CD4-positive, alpha-beta T cell treated with Interleukin-6 at 100 ng/mL for 8 hours (primary cell): ENCODE data around the gene PTRH1.

Source experiments
- DNase-seq: peaks from one replicate; pipeline ENCODE4 v3.0.0-alpha.2; 2020; ENCODE audit warnings: mixed read lengths, low spot score

The PTRH1 gene

DNA sequence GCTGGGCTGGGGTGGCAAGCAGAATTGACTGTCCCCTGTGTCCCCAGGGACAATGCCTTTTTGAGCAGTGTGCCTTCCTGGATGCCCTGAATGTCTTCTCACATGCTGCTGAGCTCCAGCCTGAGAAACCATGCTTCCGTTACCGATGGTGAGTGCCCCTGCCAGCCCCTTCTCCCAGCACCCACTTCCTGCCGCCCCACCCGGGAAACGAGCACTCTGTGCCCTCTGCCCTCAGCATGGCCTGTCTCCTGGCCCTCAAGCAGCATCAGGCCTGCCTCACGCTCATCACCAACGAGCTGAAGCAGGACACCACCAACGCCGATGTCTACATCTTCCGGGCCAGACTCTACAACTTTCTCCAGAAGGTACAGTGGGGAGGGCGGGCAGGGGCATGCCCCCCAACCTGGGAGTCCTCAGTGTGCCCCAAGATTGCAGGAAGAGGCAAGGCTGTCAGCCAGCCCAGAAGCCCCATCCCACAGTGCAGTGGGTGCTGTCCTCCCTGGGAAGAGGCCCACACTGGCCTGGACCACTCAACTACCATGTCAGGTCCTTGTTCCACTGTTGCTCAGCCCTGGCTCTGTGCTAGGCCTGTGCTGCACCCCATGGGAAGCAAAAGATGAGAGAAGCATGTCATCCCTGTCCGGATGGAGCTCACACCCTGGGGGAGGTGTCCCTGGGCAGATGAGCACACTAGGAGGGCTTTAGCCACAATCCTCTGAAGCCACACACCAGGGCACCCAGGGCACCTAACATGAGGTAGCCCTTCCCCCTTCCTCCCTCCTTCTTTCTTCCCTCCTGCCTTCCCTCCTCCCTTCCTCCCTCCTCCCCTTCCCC lies 4.8 kb upstream of the PTRH1 start:
- DNase-seq = peak; percentile 46

DNA sequence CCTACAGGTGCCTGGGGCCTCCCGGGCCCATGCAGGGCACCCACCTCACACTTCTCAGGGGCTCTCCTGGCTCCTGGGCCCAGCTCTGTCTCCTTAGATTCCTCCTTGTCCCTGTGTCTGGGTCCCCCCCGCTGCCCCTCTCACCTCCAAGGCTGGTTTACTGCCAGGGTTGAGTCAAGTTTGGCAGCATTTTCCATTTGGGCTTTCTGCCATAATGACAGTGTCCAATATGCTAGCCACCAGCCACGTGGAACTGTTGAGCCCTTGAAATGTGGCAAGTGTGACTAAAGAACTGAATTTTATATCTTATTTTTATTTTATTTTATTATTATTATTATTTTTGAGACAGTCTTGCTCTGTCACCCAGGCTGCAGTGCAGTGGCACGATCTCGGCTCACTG lies 2.3 kb upstream of the PTRH1 start:
- no peak for DNase-seq

DNA sequence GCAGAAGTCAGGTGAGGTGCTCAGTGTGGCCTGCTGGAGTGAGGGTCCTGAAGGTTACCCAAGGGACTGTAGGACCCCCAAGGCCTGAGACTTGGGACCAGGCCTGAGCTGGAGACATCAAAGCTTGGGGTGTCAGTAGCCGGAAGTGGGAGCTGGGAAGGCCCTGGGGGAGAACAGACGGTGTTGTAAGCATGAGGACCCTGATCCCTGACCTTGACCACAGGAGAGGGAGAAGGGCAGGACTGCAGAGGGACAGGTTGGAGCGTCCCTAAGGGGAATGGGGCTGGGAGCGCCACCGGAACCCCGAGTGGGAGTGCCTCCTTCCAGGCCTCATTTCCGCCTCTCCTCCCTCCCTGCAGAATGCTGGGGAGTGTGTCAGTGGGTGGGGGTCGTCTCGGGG lies 949 bp upstream of the PTRH1 start:
- no peak for DNase-seq

DNA sequence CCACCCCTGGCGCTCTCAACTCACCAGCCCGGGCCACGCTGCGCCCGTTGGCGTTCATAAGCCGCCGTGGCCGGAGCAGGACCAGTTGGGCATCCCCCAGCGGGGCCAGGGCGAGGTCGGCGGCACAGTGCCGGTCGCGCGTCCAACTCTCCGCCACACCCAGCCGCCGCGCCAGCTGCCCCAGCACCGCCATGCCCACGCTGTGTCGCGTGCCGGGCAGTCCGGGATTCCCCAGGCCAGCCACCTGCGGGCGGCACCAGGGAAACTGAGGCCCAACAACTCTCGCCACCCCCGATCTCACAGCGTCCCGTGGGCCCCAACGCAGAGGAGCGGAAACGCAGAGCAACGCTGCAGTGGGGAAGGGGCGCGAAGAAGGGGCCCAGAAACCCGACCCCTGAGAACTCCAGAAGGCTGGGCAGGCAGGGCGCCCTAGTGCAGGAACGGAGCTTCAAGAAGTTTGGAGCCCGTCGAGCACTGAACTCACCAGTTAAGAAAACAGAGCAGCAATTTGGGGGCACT lies 453 bp downstream of the PTRH1 start:
- DNase-seq = no peak

DNA sequence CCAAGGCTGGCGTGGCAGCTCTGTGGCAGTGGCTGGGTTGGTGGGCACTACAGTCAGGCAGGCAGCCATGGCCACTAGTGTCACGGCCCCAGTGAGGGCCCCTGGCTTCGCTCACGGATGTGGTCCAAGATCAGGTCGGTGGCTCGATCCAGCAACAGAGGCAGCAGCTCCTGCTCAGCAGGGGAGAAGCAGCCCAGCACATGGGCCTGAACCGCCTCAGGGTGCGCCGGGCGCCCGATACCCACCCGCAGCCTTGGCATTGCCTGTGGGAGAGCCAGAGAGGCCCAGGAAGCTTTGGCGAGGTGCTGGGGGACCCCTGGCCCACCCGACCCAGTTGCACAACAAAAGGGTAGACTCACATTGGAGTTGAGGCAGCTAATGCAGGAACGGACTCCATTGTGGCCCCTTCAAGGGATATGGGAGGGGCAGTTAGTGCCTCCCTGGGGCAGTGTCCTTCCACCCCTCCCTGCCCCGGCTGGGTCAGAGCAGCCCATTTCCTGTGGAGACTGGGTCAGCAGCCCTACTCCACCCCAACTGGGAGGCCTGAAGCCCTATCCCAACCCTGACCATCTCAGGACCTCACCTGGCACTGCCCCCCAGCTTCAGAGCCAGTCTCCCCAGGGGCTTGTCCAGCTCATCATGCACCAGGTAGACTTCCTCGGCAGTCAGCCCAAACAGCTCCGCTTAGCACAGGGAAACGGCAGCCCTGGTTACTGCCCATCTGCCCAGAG lies 1.3 kb downstream of the PTRH1 start:
- no peak for DNase-seq

DNA sequence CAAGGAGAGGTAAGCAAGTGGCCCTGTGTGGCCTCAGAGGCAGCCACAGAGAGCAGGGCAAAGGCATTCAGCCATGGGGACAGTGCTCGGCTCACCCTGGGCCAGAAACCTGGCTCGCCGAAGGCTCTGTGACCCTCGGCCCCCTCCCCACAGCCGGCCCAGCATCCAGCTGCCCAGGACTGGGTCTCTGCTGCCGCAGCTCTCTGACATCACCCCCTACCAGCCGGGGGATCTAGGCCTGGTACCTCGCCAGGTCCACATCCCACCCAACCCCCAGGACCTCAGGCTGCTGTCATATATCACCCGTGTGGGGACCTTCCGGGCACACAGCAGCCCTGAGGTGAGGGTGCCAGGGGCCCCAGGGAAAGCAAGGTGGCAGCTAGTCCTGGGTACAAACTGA lies 2.6 kb downstream of the PTRH1 start:
- no peak for DNase-seq

DNA sequence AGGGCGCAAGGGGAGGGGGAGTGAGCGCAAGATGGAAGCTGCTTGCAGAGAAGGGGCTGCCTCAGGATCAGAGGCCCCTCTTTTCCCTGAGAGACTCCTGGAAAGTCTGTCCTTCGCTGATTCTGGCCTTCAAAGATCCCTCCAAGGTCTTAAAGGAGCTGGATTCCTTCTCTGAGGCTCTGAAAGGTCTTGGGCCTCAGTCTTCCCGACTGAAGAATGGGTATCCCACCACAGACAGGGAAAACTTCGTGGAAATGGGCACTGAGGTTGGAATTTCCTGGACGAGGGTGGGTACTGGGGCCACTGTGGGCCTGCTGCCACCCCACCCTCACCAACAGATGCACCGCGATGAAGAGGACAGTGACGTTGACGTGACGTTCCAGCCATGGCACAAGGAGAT lies 3.1 kb downstream of the PTRH1 start:
- DNase-seq = no peak

DNA sequence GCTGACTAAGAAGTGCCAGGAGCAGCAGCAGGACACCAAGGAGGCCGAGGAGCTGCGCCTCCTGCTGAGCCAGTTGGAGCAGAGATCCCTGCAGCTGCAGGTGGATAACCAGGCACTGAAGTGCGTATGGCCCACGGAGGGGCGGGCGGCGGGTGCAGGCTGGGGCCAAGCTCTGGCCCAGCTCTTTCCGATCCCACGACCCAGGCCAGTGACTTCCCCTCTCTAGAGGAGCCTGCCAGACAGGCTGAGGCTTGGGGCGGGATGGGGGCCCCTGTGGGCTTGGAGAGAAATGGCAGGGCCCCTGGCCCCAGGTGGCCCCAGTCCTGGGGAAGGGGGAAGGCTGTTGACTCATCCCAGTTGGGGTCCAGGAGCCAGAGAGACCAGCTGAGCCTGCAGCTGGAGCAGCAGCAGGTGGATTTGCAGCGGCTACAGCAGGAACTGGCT lies 3.6 kb downstream of the PTRH1 start:
- DNase-seq = no peak

DNA sequence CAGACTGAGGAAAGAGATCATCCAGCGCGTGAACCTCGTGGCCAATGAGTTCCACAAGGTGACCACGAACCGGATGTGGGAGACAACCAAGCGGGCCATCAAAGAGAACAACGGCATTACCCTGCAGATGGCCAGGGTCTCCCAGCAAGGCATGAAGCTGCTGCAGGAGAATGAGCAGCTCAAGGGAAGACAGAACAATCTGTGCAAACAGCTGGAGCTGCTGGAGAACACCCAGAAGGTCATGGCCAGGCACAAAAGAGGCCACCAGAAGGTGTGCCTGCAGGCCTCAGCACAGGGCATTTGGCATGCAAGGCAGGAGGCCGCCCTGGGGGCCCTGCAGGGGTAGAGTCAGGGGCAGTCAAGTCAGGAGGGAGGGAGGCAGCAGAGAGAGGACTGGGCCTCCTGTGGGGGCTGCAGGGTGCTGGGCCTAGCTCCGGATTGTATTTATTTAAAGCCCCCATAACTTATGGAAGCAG lies 4.2 kb downstream of the PTRH1 start:
- DNase-seq = no peak

DNA sequence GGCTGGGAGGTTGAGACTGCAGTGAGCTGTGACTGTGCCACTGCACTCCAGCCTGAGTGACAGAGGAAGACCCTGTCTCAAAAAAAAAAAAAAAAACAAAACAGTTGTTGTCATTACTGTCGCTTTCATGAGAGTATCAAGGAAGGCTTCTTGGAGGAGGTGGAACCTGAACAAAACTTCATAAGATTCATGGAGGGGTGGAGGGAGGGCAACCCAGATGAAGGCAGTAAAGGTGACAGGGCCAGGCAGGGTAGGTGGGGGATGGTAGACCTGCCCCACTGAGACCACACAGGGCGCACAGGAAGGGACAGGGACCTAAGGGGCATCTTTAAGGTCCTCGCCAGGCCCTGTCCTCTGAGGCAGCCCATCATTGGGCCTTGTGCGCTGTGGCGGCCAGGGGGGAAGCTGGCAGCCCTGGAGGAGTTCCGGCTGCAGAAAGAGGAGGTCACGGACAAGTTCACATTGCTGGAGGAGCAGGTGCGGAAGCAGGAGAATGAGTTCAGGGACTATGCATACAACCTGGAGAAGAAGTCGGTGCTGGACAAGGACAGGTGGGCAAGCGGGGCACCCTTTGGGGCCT lies 5.2 kb downstream of the PTRH1 start:
- no peak for DNase-seq

DNA sequence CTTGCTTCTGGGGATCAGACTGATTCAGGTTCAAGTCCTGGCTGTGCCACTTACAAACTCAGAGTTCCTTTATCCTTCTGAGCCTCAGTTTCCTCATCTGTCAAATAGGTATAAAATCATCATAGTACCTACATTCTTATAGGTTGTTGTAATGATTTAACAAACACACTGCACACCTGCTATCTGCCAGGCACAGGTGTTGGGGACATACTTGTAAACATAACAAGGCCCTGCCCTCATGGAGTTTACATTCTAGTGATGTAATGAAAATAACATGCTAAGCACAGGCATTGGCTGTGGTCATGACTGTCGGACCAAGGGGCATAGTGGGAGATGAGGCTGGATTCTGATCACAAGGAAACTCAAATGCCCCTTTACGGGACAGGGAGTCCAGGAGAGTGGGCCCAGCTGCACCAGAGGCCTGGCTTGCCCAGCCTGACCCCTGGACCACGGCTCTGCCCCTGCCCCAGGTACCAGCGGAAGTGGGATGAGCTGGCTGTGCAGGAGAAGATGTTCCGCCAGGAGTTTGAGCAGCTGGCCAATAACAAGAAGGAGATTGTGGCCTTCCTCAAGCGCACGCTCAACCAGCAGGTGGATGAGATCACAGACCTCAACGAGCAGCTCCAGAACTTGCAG lies 6.4 kb downstream of the PTRH1 start:
- no peak for DNase-seq

DNA sequence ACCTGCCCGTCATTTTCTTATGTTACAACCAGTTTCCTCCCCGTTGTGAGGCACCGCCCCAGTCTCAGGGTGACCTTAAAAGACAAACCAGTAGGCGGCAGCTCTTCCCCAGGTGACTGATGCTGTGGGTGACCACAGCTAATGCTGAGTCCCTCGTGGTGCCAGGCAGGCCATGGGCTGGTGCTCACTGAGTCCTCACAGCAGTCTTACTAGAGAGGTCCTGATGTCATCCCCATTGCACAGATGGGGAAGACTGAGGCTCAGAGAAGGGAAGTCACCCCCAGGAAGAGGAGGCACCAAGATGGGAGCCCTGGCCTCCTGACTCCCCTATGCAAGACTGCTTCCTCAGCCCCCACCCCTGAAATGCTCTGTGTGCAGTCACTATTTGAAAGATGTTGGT lies 7.7 kb downstream of the PTRH1 start:
- peak; percentile 37 for DNase-seq

DNA sequence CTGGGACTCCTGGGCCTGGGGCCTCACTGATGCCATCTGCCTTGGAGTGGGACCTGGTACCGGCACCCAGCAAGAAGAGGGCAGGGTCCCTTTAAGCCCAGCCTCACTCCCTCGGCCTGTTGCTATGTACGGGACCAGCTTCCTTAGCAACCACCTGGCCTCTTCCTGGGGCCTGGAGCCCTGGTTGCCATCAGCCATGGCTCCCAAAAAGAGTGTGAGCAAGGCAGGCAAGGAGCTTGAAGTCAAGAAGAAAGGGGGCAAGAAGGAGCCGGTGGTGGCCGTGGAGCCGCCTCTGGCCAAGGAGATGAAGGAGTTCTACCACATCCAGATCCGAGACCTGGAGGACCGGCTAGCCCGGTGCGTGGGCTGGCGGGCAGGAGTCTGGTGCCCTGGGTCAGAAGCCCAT lies 8.6 kb downstream of the PTRH1 start, which contains the start of gene CFAP157:
CFAP157 (plus strand) TSS at position 153 of the 406 bp plus-strand sequence; CDS start at position 197, 44 bp downstream.
- no peak for DNase-seq

DNA sequence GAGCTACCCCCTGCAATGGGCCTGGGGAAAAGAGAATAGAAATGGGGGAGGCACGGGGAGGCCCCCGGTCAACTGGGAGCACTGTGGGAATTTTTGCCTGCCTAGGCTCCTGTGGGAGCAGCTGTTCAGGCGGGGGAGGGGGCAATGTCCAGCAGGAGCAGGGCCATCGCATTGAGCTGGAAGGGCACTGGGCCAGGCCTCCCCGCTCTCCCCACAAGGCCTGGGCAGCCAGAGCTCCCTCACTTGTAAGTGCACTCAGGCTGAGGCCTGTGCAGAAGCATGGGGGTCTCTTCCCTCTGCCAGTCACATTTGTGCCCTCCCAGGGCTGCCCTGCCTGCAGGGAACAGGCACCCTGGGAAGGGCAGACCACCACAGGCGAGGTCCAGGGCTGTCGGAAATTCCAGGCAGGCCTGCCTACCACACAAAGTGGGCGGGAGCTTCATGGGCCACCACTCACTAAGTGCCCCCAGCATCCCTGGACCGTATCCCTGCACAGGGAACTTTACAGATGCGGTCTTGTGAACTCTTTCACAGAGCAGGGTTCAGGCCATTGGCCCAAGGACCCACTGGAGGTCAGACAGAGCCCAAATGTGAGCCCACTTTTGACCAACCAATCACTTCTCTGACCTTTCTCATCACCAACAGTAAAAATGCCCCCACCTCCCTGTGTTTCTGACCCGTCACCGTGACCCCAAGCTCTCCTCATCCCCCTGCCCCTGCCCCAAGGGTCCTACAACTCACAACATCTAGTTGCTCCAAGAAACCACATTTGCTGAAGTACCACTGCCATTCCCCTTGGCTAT lies 9.7 kb downstream of the PTRH1 start:
- no peak for DNase-seq

DNA sequence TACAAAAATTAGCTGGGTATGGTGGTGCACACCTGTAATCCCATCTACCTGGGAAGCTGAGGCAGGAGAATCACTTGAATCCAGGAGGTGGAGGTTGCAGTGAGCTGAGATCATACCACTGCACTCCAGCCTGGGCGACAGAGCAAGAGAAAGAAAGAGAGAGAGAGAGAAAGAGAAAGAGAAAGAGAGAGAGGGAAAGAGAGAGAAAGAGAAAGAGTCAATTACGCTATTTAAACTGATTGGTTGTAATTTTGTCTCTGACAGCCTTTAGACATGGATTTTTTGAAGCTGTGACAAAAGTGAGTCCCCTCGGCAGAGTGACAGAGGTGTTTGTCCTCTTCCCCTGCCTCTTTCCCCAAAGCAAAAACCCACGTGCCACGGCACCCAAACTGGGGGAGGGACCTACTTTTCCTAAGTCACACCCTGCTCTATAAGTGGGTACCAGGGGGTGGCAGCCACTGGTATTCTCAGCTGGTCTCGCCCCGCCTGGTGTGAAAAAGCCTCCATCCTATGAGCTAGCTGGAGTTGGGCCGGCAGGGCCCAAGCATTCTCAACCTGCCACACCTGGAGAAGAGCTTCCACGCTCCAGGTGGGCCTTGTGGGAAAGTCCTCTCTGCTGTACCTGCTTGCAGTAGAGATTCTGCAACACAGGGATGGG lies 12.0 kb downstream of the PTRH1 start:
- no peak for DNase-seq

DNA sequence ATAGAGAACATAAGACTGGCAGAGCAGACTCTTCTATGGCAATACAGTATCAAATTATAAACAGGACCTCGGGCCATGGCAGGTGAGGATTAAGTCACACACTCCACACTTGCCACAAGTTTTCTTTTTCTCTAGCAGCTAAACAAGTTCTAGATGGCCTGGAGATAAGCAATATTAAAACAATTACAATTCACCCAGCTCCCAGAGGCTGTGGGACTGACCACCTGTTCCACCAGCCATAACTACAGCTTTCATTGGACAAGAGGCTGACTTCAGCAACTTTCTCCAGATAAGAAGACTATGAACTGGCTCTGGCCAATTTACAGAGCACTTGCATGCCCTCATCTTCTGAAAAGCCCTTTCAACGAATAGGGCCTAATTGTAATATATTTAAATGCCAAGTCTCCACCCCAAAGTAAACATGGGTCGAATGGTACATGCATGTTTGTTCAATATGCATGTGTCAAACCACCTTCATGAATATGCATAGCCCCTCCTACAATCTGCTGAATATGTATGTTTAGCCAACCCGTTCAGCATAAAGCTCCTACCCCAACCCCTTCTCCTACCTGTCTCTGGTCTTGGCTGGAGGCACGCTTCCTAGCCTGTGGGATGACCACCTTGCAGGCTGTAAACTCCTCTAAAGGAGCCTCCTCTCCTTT lies 14.7 kb downstream of the PTRH1 start:
- DNase-seq = no peak

DNA sequence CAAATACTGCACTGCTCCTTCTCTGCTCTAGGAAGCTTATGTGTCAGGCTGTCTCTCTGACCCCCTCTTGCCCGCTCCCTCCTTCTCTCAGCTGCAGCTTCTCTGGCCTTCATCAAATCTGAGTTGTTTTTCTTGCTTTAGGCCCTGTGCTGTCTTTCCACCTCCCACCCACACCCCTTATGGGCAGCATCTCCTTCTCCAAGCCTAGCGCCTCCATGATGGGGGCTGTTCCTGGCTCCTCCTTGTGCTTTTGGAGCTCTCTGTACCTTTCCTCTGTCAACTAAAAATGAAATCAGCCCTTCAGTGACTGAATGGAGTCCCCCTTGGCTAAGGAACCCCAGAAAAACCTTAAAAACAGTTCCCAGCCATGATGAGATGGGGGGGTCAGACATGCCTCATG lies 15.3 kb downstream of the PTRH1 start:
- no peak for DNase-seq

DNA sequence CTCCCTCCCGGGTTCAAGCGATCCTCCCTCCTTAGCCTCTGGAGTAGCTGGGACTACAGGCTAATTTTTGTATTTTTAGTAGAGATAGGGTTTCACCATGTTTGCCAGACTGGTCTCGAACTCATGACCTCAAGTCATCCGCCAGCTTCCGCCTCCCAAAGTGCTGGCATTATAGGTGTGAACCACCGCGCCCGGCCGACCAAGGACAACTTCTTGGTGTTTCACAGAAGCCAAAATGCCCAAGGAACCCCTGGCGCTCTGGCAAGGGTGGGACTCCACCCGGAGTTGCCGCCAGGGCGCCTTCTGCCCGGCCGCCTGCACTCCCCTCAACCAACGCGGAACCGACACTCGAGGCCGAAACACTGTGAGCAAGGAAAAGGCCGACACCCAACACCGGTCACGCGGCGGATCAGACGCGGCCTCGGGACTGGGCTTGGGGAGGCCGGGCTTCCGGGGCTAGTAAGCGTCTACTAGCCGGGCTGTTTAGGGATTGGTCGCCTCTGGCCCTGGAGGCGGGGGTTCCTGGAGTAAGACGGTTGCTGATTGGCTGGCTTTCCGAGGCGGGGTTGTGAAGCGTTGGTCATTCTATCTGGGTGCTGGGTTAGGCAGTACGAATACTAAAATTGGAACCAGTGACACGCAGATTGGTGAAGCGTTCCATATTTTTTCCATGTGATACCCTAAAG lies 16.3 kb downstream of the PTRH1 start:
- DNase-seq = peak; percentile 86

DNA sequence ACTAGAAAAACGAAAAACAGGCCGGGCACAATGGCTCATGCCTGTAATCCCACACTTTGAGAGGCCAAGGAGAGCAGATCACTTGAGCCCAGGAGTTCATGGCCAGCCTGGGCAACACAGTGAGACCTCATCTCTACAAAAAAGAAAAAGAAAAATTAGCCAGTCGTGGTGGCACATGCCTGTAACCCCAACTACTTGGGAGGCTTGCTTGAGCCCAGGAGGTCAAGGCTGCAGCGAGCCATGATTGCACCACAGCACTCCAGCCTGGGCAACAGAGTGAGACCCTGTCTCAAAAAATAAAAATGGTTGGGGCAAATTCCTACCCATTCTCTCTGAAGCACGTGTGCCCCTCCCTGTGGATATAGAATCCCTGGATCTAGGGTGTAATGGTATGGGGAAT lies 17.1 kb downstream of the PTRH1 start:
- no peak for DNase-seq

DNA sequence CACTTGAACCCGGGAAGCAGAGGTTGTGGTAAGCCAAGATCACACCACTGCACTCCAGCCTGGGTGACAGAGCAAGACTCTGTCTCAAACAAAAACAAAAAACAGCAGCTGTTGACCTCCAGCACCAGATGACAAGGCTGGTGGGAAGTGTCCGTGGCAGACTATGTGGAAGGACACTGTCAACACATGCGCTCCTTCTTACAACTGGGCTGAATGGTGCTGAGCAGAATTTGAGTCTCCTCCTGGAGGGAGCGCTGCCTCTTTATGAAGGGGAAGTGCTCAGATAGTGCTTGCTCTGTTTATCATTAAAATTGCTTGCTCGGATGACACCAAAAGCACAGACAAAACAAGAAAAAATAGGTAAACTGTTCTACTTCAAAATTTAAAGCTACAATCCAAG lies 17.9 kb downstream of the PTRH1 start:
- DNase-seq = no peak
